CD4-positive, alpha-beta T cell treated with Interleukin-12 subunit alpha and Interleukin-12 subunit beta, for 1 hour (primary cell): ENCODE measurements around the gene FBXO3.

Experiments used
- DNase-seq: peaks from one replicate; pipeline ENCODE4 v3.0.0-alpha.2; 2020

The FBXO3 gene

GRCh38 chr11:33700063-33700501, 74.2 kb downstream of the FBXO3 start:
- no peak for DNase-seq

- no peak for DNase-seq
Measured at GRCh38 chr11:33699515-33700062, 74.7 kb downstream of the FBXO3 start.

GRCh38 chr11:33698921-33699320, 75.4 kb downstream of the FBXO3 start:
- DNase-seq, result no peak

GRCh38 chr11:33697997-33698396, 76.3 kb downstream of the FBXO3 start:
- DNase-seq, result no peak

- DNase-seq, result no peak
Measured at GRCh38 chr11:33696931-33697638, 77.2 kb downstream of the FBXO3 start.

GRCh38 chr11:33696411-33696810, 77.9 kb downstream of the FBXO3 start:
- DNase-seq, result no peak

- DNase-seq, result no peak
Measured at GRCh38 chr11:33695051-33695566, 79.2 kb downstream of the FBXO3 start.

GRCh38 chr11:33694346-33695050, 79.8 kb downstream of the FBXO3 start:
- DNase-seq, result no peak

GRCh38 chr11:33692541-33692940, 81.8 kb downstream of the FBXO3 start:
- no peak for DNase-seq

GRCh38 chr11:33692013-33692504, 82.3 kb downstream of the FBXO3 start:
- no peak for DNase-seq

- no peak for DNase-seq
Measured at GRCh38 chr11:33691066-33691864, 83.1 kb downstream of the FBXO3 start.
